ENCODE measurements around the gene STAP1. TPM values are rescaled to one million over a fixed set of nuclear protein-coding genes. Genes with fewer than 3 reads are reported as not detected.

Gene STAP1
- total RNA-seq, 4 donors from 2014 or later, result 0.59 to 0.90 TPM; not detected in 2

DNA sequence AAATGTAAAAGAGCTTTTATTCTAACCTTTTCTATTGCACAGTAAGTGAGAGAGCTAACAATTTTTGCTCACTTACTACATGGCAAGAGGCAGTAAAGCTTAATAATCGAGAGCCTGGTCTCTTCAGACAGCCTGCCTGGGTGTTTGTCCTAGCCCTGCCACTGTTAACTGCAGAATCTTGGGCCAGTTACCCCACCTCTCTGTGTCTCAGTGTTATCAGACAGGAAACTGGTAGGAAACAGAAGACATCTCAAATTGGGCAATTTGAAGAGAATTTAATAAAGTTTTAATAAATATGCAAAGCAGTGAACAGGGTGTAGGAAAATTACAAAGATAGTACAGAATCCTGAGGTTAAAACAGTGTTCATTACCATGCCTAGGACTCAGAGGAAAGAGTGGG, 13.4 kb downstream of the STAP1 start:
- Histone ChIP-seq H3K36me3 (no peaks in the 10 kb centered on the region), H3K27me3 (no peaks in the 10 kb centered on the region), H3K4me1 (no peaks in the 10 kb centered on the region), H3K9me3 (no peaks in the 10 kb centered on the region), H3K27ac (no peak overlapping the region), H3K4me3 (no peak overlapping the region)
- no peak for DNase-seq
- no peak for TF ChIP-seq POLR2A (IDR thresholded peaks at IDR 0.05)
- TF ChIP-seq, protein P1, sequence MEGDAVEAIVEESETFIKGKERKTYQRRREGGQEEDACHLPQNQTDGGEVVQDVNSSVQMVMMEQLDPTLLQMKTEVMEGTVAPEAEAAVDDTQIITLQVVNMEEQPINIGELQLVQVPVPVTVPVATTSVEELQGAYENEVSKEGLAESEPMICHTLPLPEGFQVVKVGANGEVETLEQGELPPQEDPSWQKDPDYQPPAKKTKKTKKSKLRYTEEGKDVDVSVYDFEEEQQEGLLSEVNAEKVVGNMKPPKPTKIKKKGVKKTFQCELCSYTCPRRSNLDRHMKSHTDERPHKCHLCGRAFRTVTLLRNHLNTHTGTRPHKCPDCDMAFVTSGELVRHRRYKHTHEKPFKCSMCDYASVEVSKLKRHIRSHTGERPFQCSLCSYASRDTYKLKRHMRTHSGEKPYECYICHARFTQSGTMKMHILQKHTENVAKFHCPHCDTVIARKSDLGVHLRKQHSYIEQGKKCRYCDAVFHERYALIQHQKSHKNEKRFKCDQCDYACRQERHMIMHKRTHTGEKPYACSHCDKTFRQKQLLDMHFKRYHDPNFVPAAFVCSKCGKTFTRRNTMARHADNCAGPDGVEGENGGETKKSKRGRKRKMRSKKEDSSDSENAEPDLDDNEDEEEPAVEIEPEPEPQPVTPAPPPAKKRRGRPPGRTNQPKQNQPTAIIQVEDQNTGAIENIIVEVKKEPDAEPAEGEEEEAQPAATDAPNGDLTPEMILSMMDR (IDR thresholded peaks at IDR 0.05), result no peak
- intact Hi-C loops (cut with DNase I; ENCODE audit: low total_unique reads), result no loop called here

- Histone ChIP-seq H3K9me3 (no peaks in the 10 kb centered on the region), H3K36me3 (no peaks in the 10 kb centered on the region), H3K4me3 (no peak overlapping the region), H3K27ac (no peak overlapping the region), H3K27me3 (no peaks in the 10 kb centered on the region), H3K4me1 (no peaks in the 10 kb centered on the region)
- no peak for TF ChIP-seq POLR2A (IDR thresholded peaks at IDR 0.05)
- TF ChIP-seq, protein P1 (IDR thresholded peaks at IDR 0.05), result no peak
- DNase-seq, result no peak
- intact Hi-C loops (cut with DNase I; ENCODE audit: low total_unique reads), result no loop called here
Observed at GRCh38 chr4:67573193-67573592, 14.7 kb downstream of the STAP1 start.

DNA sequence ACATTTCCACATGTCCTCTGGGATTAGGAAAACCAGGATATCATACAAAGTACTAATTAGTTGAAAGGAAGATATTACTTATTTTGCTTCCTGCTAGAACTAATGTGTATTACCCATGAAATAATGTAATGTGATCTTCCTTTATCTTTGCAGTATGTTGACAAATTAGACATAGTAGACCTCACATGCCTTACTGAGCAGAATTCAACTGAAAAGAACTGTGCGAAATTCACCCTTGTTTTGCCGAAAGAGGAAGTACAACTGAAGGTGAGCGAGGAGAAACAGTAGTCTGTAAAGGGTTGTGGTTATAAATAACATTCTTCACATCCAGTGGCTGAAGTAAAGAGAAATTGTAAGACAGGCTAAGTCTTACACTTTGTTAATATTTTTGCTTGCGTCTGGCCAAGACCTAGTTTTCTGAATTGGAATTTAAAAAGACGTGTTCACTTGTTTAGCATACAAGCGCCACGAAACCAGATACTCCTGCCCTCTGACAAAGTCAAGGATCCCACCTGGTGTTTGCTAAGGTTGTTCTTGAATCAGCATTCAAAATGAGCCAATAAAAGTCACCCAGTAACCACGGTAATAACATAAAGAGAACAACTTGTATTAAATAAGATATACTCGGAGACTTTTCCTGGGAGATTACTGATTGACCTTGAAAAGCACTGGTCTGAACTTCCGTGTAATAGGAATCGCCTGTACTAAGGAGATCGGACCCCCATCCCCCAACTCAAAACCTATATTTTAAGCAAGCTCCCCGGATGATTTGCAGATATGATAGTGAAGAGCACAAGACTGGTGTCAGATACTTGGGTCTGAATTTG, 16.9 kb downstream of the STAP1 start:
- H3K4me3 ChIP-seq, result no peak overlapping the region
- intact Hi-C loops (cut with DNase I; ENCODE audit: low total_unique reads), result no loop called here
- no peaks in the 10 kb centered on the region for H3K27me3 ChIP-seq
- no peak for DNase-seq
- no peaks in the 10 kb centered on the region for H3K4me1 ChIP-seq
- no peak overlapping the region for H3K27ac ChIP-seq
- no peaks in the 10 kb centered on the region for H3K9me3 ChIP-seq
- TF ChIP-seq, protein P1 (IDR thresholded peaks at IDR 0.05), result no peak
- no peak for TF ChIP-seq POLR2A (IDR thresholded peaks at IDR 0.05)
- no peaks in the 10 kb centered on the region for H3K36me3 ChIP-seq

DNA sequence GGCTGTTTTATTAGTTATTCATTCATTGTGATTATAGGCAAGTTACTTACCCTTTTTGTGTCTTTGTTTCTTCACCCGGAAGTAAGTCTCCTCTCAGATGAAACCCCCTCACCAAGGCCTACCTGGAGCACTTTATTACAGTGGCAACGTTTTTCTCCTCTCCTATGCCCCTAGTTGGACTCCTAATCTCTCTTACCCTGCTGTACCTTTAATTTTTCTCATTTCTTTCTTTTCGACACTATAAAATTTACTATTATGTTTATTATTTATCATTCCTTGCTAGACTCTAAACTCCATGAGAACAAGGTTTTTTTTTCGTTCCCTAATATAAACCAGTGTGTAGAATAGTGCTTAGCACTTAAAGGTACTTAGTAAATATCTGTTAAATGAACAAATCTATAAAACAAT, 17.5 kb downstream of the STAP1 start:
- H3K27me3 ChIP-seq, result no peaks in the 10 kb centered on the region
- TF ChIP-seq POLR2A (IDR thresholded peaks at IDR 0.05), result no peak
- TF ChIP-seq, protein P1 (IDR thresholded peaks at IDR 0.05), result no peak
- no peak overlapping the region for H3K4me3 ChIP-seq
- no peak for DNase-seq
- no peaks in the 10 kb centered on the region for H3K36me3 ChIP-seq
- no peaks in the 10 kb centered on the region for H3K9me3 ChIP-seq
- no peaks in the 10 kb centered on the region for H3K4me1 ChIP-seq
- intact Hi-C loops (cut with DNase I; ENCODE audit: low total_unique reads), result no loop called here
- H3K27ac ChIP-seq, result no peak overlapping the region

DNA sequence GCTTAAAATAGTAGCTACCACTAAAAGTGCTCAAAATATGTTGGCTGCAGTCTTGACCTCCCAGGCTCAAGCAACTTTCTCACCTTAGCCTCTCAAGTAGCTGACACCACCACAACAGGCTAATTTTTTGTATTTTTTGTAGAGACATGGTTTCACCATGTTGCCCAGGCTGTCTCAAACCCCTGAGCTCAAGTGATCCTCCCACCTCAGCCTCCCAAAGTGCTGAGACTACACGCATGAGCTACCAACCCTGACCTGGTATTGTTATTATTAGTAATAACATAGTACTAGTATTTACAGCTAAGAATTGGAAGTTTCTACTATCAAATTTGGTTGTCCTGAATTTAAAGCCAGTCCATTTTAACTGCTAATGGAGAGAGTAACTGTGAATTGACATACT, 18.0 kb downstream of the STAP1 start:
- Histone ChIP-seq H3K27ac (no peak overlapping the region), H3K27me3 (no peaks in the 10 kb centered on the region), H3K4me3 (no peak overlapping the region), H3K9me3 (no peaks in the 10 kb centered on the region), H3K36me3 (no peaks in the 10 kb centered on the region), H3K4me1 (no peaks in the 10 kb centered on the region)
- DNase-seq, result no peak
- intact Hi-C loops (cut with DNase I; ENCODE audit: low total_unique reads), result no loop called here
- TF ChIP-seq, protein P1 (IDR thresholded peaks at IDR 0.05), result no peak
- no peak for TF ChIP-seq POLR2A (IDR thresholded peaks at IDR 0.05)
